DLD1 (cell line): Measurements from ENCODE around the gene CDH22.

ENCODE experiments used
- in situ Hi-C: cut with HindIII; loops from 2 replicates; pipeline ENCODE4 v1.10.0; 2017; ENCODE audit warnings: low sequenced_read_pairs

CDH22 gene

DNA sequence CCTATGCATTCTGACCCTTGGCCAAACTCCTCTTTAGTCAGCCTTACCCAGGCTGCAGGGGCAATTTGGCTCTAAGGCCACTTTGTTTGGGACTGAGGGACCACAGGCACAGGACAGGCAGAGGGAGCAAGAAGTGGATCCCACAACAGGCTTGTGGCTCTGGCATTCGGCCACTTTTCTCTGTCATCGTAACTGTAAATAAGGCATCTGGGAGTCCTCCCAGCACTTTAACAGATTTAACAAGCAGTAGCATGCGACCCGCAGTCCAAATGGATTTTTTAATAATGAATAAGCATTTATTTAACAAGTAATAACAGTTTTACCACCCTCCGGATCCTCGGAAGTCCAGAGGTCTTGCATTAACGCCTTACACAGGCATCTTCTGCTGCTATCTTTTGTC lies 16.1 kb upstream of the CDH22 start:
- in situ Hi-C loops: no loop called here

DNA sequence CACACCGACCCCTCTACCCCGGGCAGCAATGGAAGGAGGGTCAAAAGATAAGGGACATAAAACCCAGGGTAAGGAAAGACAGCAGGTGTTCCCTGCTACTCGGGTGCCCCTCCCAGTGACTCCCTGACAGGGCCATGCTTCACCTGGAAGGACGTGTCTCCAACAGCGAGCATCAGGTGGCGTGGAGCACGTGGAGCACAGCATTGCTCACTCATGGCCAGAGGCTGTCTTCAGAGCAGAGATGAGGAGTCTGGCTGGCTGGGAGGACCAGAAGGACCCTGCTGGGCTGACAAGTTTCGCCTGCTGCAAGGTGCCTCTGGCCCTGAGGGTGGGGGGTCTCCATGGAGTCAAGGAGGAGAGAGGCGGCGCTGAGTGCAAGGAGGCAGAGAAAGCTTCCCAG lies 15.3 kb upstream of the CDH22 start:
- in situ Hi-C loops: no loop called here

DNA sequence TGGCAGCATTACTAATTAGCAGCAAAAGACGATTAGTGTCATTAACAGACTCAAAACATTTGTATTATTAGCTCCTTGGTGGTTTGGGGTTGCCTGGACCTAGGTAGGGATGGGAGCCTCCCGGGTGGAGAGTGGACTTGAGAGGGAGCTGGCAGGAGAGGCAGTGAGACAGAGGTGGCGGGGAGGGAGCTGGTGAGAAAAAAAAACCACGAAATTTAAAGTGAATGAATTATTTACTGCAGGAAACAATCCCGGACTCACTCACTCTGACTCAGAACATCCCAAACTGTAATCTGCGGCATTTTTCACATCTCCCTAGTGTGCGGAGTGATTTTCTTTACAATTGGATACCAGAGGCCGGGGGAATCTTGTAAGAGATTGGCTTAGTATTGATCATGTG lies 14.3 kb upstream of the CDH22 start:
- in situ Hi-C loops: no loop called here

DNA sequence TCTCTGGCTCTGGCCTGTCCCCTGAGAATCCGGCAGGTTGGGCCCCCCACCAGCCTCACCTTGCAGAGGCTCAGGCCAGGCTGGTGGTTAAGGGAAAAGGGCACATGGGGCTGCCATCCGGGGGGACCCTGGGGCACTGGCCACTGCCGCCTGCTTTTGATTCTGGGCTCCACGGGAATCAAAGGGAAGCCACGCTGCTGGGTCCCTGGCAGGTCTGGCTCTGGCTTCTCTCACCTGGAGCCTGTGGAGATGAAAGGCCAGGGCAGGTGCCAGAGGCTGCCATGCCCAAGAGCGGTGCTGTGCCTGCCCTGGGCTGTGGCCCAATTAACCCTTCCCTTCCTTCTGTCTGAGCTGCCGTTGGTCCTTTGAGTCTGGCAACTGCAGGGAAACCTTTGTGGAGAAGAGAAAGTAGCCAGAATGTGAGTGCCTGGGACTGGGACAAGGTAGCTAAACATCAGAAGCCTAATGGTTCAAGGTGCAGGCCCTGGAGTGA lies 9.4 kb upstream of the CDH22 start:
- in situ Hi-C loops: no loop called here

DNA sequence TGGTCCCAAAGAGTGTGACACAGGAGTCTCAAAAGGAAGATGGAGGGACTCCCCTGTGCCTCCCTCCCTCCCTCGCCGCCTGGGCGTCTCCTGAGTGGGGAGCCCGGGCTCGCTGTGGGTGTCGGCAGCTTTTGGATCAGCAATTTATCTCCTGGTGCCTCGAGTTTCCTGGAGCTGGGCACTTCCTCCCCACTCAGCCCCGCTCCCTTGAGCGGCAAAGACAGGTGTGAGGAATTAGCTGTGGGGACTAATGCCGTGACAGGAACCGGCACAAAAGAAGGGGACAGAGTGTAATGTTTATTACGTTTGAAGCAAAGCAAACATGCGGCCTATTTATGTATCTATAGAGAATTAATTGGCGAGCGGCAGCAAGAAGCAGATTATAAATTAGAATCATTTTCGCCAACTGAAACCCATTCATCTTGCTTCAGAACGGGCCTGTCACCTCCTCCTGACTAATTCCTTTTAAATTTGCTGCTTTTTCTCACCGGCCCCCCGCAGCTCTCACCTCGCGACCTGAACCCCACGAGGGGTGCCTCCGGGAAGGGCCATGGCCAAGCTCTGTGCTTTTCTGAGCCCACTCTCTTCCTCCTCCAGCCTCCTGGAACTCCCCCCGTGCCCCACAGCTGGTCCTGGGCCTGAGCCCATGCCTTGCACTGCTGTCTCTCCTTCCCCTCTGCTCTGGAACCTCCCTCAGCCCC lies 8.8 kb upstream of the CDH22 start:
- in situ Hi-C loops: no loop called here

DNA sequence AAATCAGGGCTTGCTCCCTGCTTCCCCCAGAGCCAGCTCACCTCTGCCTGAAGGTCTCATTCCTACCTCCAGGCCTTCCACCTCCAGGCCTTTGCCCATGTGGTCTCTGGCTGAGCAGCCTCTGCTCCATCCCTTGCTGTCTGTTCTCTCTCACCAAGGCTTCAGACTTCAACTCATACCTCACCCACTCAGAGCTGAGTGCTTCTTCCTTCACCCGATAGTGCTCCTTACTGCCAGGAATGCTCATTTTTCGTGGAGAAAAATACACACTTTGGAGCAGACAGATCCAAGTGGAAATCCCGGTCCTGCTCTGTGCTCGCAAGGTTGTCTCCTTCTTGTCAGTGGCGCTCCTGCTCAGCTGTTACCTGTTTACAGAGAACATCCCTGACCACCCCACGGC lies 7.0 kb upstream of the CDH22 start:
- in situ Hi-C loops: no loop called here

DNA sequence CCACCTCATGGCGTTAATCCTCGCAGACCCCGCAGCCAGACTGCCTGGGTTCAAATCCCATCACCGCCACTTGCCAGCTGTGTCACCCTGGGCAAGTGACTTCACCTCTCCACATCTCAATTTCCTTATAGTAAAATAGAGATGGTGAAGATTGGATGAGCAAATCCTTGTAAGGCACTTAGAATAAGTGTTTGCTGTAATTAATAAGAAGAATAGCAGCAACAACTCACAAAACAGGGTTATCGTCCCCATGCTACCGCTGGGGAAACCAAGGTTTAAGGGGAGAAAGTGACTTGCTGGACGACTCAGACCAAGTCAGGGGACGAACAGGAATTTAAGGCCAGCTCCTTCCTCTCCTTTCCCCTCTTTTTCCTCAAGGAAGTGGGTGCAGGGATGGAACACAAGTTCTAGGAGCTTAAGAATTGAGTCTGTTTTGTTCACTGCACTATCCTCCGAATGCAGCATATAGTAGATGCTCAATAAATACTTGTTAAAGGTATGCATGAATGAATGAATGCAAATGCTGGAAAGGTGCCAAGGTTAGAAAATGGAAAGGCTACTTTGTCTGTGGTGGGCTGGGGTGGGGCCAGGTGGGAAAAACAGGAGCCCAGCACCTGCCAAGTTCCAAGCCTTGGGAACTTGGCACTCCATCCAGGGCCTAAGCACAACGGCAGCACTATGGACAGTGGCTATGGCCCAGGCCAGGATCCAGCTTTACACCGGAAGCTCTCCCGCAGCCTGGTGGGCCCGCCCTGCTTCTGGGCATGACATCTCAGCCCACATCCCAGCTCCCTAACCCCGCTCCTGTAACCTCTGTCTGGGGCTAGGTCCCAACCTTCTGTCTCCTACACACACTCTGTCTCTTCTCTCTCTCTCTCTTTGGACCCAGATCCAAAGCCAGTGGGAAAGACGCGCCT lies 4.9 kb upstream of the CDH22 start:
- in situ Hi-C loops: no loop called here

DNA sequence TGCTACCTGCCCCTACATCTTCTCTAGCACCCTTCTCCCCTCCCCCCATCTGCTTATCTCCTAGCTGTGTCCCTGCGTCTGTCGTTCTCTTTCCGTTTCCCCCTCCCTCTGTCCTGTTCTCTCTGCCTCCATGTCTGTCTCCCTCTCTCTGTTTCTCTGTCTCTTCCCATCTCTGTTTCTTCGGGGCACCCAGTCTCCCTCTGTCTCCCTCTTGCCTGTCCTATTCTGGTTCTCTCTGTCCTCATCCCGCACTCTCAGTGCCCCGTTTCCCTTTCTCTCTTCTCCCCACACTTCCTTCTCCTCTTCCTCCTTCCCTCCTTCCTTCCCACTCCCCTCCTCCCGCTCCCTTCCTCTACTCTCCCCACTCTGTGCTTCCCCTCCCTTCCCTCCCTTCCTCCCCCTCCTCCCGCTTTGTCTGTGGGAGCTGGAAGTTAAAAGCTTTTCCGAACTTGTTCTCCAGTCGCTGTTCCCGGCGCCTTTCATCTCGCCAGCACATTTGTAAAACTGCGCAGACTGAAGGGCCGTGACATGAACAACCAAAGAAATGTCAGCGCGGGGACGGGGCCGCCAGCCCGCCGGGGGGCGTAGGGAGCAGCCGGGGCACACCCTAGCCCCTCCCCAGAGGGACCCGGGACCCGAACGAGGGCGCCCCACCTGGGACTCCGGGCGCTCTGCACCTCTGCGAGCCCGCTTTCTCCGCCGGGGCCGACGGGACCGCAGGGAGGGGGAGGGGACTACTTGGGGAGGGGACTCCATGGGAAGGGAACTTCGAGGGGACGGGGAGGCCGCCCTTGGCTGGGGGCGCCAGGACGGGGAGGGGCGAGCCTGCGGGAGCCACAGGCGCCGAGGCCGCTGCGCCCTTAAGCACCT lies 4.0 kb upstream of the CDH22 start:
- in situ Hi-C loops: no loop called here

DNA sequence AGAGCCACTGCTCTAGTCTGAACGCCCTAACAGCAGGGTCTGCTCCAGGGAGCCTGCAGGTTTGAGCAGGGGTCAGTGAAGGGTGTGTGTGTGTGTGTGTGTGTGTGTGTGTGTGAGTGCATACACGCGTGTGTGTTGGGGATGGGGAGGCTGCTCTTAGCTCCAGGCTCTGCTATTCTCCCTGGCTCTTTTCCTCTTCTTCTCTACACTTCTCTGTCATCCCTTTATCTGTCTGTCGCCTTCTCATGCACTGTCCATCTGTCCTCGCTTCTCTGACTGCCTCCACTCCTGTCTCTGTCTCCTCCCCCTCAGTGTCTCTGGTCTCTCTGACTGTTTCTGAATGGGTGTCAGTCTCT lies 3.4 kb upstream of the CDH22 start:
- in situ Hi-C loops: no loop called here

DNA sequence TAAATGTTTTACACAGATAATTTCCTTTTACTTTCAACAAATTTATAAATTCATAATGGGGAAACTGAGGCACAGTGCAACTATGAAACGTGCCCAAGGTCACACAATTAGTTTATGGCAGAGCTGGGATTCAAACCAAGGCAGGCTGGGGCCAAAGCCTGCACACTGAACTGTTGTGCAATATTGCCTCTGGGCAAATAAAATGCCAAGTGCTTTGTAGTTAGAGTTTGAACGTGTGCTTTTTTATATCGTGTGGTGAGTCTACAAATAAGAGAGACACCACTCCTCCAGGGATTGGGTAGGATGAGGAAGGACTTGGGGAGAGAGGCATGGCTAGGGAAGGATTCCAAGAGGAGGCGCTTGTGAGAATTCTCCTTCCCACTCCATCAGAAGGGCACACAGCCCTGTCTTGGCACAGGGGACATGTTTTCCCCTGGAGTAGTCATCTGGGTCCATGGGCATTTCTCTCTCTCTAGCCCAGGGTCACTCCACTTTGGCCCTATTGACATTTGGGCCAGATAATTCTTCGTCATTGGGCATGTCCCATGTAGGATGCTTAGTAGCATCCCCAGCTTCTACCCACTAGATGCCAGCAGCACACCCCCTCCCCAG lies 2.8 kb upstream of the CDH22 start:
- in situ Hi-C loops: no loop called here

DNA sequence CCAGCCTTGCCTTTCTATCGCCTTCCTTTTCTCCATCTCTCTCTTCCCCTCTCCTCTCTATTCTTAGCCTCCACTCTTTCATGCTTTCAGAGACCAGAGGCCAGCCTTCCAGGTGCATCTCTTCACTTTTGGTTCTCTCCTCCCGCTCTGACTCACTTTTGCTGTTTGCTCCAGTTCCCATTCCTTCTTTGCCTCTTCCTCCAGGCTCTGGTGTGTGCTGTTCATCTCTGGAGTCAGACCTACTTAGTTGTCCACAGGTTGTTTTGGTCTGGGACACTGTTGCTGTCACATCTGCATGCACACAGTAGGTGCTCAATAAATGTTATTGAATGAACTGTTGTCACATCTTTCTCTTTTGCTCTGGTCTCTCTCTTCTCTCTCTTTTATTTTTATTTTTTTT lies 1.6 kb upstream of the CDH22 start:
- in situ Hi-C loops: no loop called here

DNA sequence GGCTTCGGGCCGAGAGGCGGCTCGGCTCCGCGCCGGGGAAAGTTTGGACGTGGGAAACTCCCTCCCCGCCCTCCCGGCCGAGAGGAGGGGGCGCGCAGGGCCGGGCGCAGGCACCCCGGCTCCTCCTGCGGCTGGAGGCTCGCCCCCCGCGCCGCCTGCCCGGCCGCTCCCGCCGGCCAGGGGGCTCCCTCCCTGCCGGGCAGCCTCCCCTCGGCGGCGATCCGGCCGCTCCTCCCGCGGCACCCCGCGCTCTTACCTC lies 370 bp downstream of the CDH22 start:
- in situ Hi-C loops: no loop called here

DNA sequence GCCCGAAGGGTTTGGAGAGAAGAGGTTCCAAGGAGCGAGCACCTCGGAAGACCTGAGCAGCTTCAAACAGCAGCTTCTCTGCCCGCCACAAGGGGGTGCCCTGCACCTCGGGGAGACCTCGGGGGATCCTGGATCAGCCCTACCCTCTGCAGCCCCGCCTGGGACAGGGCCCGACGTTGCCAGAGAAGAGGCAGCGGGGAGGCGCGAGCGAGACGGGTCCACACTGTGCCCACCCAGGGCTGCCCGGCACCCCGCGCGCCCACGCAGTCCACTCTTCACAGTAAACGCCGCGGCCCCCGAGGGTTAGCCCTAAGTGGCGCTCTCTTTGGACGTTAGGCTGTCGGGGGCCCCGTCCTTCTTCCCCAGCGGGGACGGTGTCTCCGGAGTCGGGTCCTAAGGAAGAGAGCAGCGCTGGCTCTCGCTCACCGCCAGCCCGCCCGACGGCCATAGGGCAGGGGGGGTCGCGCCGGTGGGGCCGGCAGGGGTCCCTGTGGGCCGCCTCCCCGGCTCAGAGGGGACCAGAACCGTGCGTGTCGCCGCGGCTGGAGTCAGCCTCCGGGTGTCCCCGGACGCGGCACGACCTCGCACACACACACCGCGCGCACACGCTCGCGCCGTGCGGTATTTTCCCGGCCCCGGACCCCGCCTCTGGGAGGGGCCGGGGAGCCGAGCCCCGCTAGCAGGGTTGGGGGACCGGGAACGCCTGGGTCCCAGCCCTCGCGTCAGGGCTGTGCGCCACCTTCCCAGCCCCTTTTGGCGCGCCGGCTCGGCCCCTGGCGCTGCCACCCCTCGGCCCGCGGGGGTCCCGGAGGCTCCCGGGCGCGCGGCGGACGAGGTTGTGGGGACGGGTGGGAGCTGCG lies 929 bp downstream of the CDH22 start:
- in situ Hi-C loops: no loop called here

DNA sequence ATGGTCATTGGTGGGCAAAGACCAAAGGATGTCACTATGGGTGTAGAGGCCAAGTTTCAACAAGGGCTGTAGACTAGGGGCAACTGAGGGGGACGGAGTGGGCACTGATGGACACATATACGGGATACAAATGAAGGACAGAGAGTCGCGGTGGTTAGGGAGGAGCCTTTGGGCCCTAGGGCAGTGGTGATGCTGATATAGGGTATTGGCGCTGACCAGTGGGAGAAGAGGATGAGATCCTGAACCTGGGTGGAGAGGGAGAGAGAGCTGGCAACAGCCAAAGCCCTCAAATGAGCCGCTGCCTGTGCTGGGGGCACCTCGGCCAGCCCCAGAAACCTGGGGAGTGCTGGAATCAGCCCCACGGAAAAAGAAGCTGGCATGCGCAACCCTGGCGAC lies 1.6 kb downstream of the CDH22 start:
- in situ Hi-C loops: no loop called here

DNA sequence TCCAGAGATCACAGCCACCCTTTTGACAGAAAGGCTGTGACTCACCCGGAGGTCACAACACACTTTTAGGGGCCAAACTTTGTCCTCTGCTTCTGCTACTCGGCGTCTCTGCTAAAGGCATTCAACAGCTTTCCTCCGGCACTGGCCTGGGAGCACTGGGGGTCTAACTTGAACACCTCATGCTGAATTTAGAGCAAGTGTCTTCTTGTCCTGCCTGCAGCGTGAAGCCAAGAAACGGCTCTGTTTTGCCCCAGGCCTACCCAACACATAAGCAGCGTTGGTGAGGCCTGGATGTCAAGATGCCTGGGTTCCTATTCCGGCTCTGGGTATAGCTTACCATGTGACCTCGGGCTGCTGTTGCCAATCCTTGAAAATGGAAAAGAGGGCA lies 2.3 kb downstream of the CDH22 start:
- in situ Hi-C loops: no loop called here

DNA sequence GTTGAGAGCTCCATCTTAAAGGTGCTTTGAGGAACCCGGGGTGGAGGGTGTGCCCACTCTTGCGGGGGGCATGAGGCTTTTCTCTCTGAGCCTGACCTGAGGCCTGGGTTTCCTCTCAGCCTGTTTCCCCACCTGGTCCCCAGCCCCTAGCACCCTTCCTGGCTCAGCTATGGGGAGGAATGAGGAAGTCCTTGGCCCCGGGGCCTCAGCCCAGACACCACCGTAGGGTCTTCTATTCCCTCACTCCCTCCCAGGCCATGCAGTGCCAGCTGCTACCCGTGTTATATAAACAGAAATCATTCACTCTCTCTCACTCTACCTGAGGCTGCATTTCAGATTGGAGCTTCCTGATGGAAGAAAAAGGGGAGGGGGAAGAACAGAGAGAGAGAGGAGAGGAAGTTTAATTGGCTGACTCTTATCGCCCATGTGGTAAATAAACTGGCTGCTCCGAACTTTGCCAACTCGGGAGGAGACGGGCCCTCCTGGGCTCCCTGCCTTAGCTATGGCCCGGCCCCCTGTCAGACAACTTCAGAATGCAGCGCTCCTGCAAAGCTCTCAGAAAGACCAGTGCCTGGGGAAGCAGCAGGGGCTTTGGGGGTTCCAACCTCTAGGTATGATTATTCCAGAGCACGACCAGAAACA lies 2.8 kb downstream of the CDH22 start:
- in situ Hi-C loops: no loop called here

DNA sequence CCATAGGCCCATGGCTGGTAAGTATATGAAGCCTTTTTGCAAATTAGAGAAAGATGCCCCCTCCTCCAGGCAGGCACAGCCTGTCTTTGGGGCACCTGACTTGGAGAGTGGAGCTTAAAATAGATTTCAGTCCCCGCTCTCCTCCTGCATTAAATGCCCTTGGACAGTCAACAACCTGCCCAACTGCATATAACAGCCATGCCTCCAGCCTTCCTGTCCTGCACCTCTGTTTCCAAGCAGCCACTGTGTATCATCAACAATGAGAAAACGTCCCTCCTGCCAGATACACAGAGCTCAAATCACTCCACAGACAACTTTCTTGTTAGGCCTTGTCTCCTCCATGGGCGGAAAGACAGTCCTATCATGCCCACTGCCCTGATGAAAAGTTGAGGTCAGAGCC lies 3.4 kb downstream of the CDH22 start:
- in situ Hi-C loops: no loop called here

DNA sequence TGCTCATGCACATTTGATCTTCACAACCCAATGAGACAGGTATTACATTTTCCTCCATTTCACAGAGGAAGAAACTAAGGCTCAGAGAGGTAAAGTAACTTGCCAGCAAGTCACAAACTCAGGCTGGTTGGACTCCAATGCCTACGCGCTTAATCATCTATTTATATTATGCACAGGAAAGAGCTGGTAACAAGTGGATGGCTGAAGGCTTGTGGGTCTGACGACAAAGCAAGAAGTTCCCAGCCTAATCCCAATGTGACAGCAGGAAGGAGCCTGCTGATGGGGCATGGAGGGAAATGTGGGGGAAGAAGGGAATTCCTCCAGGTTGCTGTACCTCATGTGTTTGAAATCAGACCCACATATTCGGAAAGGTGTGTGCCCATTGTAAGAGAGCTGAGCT lies 3.9 kb downstream of the CDH22 start:
- in situ Hi-C loops: no loop called here

DNA sequence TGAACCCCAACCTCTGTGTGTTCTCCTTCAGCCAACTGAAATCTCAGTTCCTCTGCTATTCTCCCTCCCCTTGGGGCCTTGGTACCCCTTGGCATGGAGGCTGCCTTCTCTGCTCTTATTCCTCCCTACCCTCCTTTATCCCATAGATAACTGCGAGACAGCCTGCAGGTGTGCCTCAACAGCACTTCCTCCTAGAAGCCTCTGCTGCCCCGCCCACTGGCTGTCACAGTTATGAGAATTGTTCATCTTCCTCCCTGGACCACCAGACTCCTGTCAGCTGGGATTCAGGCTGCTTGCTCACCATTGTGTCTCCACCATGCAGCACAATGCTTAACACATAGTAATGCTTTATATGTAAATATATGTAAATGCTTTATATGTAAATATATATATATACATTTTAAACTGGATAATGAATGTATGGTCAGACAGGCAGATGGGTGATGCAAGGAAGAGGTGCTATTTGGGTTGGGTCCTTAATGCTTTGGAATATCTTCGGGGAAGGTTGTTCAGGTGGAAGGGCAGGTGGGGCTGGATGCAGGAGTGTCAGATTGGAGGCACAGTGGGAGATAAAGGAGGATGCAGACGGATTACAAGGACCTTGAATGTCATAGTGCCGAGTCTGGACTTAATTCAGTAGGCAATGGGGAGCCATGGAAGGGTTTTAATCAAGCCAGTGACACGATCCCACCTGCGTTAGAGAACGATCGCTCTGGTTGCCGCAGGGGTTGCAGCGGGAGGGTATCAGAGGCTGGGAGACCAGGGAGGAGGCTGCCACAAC lies 4.9 kb downstream of the CDH22 start:
- in situ Hi-C loops: no loop called here
